Iris pigment epithelial cell (primary cell): ENCODE results near the gene C1QTNF8.

ENCODE experiments used
- DNase-seq: peaks from one replicate; pipeline ENCODE4 v3.0.0-alpha.2; 2011; ENCODE audit warnings: low read depth

C1QTNF8 gene

GRCh38 chr16:1108299-1109252, 12.5 kb upstream of the C1QTNF8 start:
- no peak for DNase-seq

- DNase-seq, result no peak
These were observed 11.7 kb upstream of the C1QTNF8 start for GRCh38 chr16:1107731-1108130.

- DNase-seq, result no peak
These were observed 11.1 kb upstream of the C1QTNF8 start for GRCh38 chr16:1107141-1107540.

GRCh38 chr16:1106659-1107058, 10.6 kb upstream of the C1QTNF8 start:
- no peak for DNase-seq

GRCh38 chr16:1105888-1106620, 10.0 kb upstream of the C1QTNF8 start:
- peak; percentile 33 for DNase-seq

- DNase-seq, result no peak
These were observed 7.6 kb upstream of the C1QTNF8 start for GRCh38 chr16:1103636-1103980.

- DNase-seq, result no peak
These were observed 7.0 kb upstream of the C1QTNF8 start for GRCh38 chr16:1102921-1103635.

- DNase-seq, result no peak
These were observed 6.3 kb upstream of the C1QTNF8 start for GRCh38 chr16:1102333-1102700.

GRCh38 chr16:1101573-1102332, 5.7 kb upstream of the C1QTNF8 start:
- DNase-seq, result no peak

- DNase-seq, result no peak
These were observed 5.1 kb upstream of the C1QTNF8 start for GRCh38 chr16:1101133-1101532.

GRCh38 chr16:1100084-1100800, 4.2 kb upstream of the C1QTNF8 start:
- DNase-seq, result no peak

- no peak for DNase-seq
These were observed 3.4 kb upstream of the C1QTNF8 start for GRCh38 chr16:1099189-1100083.

GRCh38 chr16:1098266-1098991, 2.4 kb upstream of the C1QTNF8 start:
- no peak for DNase-seq

- DNase-seq, result no peak
These were observed 1.8 kb upstream of the C1QTNF8 start for GRCh38 chr16:1097800-1098199.

GRCh38 chr16:1097156-1097555, 1.1 kb upstream of the C1QTNF8 start:
- no peak for DNase-seq

- DNase-seq, result no peak
These were observed 435 bp downstream of the C1QTNF8 start for GRCh38 chr16:1095450-1096168.

- DNase-seq, result no peak
These were observed 1.2 kb downstream of the C1QTNF8 start for GRCh38 chr16:1094601-1095449.

- DNase-seq, result no peak
These were observed 1.9 kb downstream of the C1QTNF8 start for GRCh38 chr16:1094124-1094479.
